Caco-2 (cell line): ENCODE results near the gene DUSP5. TPM values are rescaled to one million over a fixed set of nuclear protein-coding genes. Genes with fewer than 3 reads are reported as not detected.

Experiments
- BruUV-seq: library from RNA; stranded (reverse); fragments of 400-500 nt; replicated peaks from 2 replicates; lab custom pipeline; 2021; lab: Mats Ljungman, UMichigan
- CTCF ChIA-PET: fragments of 300-600 bp; sonication (Branson Sonifier 250); formaldehyde crosslinking; loops from one replicate; lab custom pipeline; 2022; ENCODE audit warnings: antibody characterized with exemption; lab: Charles Lee
- POLR2A ChIA-PET: fragments of 300-600 bp; sonication (Branson Sonifier 250); formaldehyde crosslinking; loops from one replicate; lab custom pipeline; 2022; ENCODE audit warnings: antibody characterized with exemption; lab: Charles Lee
- DNase-seq, 2 experiments: peaks; one replicate each; pipeline versions ENCODE4 v3.0.0 to v3.0.0-alpha.2; 2020 to 2022
- H3K27me3 ChIP-seq: replicated peaks from 2 replicates; pipeline ENCODE4 v1.6.0; 2011; ENCODE audit warnings: low read length; ENCODE audit not compliant: control insufficient read depth, insufficient read depth
- H3K36me3 ChIP-seq: 2 replicates; pipeline ENCODE4 v1.5.1; 2011; ENCODE audit warnings: low read length; ENCODE audit not compliant: control insufficient read depth, insufficient read depth
- H3K4me1 ChIP-seq: fragments of 250-450 bp; sonication (Bioruptor Pico); 2 replicates; pipeline ENCODE4 v1.5.1; 2020; ENCODE audit warnings: mild to moderate bottlenecking
- H3K4me3 ChIP-seq: 2 replicates; pipeline ENCODE4 v1.5.1; 2011; ENCODE audit warnings: low read depth, mild to moderate bottlenecking, control low read depth, low read length
- H3K9me3 ChIP-seq: fragments of 250-450 bp; sonication (Bioruptor Pico); 2 replicates; pipeline ENCODE4 v1.5.1; 2020; ENCODE audit warnings: mild to moderate bottlenecking, moderate library complexity
- H3K27ac Mint-ChIP-seq: one replicate; pipeline ENCODE4 v1.8.0; 2022; ENCODE audit warnings: mixed read lengths; ENCODE audit not compliant: unreplicated experiment
- H3K27me3 Mint-ChIP-seq: one replicate; pipeline ENCODE4 v1.8.0; 2022; ENCODE audit warnings: mixed read lengths; ENCODE audit not compliant: insufficient read depth, unreplicated experiment
- H3K36me3 Mint-ChIP-seq: one replicate; pipeline ENCODE4 v1.8.0; 2022; ENCODE audit warnings: mild to moderate bottlenecking, mixed read lengths; ENCODE audit not compliant: insufficient read depth, unreplicated experiment
- H3K4me1 Mint-ChIP-seq: one replicate; pipeline ENCODE4 v1.8.0; 2022; ENCODE audit warnings: low read depth, mixed read lengths; ENCODE audit not compliant: unreplicated experiment
- H3K4me3 Mint-ChIP-seq: one replicate; pipeline ENCODE4 v1.8.0; 2022; ENCODE audit warnings: mild to moderate bottlenecking, moderate library complexity, mixed read lengths; ENCODE audit not compliant: unreplicated experiment
- H3K9me3 Mint-ChIP-seq: one replicate; pipeline ENCODE4 v1.8.0; 2022; ENCODE audit warnings: mixed read lengths; ENCODE audit not compliant: unreplicated experiment
- CTCF ChIP-seq, 2 experiments: fragments of 200-600 bp in 1 of 2; IDR thresholded peaks; 1 replicate in 1 of 2; 2 replicates in 1 of 2; pipeline versions ENCODE4 v1.5.1 to v1.8.0; 2011 to 2022; ENCODE audit warnings: antibody characterized with exemption in 1 of 2, control low read depth in 1 of 2, inconsistent platforms in 1 of 2, low read depth in 1 of 2, low read length in 1 of 2, mild to moderate bottlenecking in 1 of 2, moderate library complexity in 1 of 2; ENCODE audit not compliant: insufficient read depth in 1 of 2, severe bottlenecking in 1 of 2, unreplicated experiment in 1 of 2
- intact Hi-C: fragments of 100-400 bp; cut with micrococcal nuclease; formaldehyde crosslinking; loops from one replicate; pipeline ENCODE4 v1.10.0; 2022; ENCODE audit not compliant: unreplicated experiment
- total RNA-seq: library from RNA; stranded (reverse); gene quantifications from 2 replicates; pipeline ENCODE4 v1.2.3, GENCODE V29; 2022

The DUSP5 gene
- total RNA-seq, 1 experiment from 2014 or later: 15.0 TPM

- TSS peak; percentile 91 for BruUV-seq
- Mint-ChIP-seq H3K27ac (peak overlapping the region; percentile 53), H3K27me3 (no peaks in the 10 kb centered on the region), H3K4me3 (peak overlapping the region; percentile 91), H3K9me3 (no peaks in the 10 kb centered on the region), H3K4me1 (peaks cover 54% of the 10 kb centered on the region), H3K36me3 (peaks cover 19% of the 10 kb centered on the region)
- peak overlapping the region; percentile 75 for H3K4me3 ChIP-seq
- TF ChIP-seq CTCF (IDR thresholded peaks at IDR 0.05; ENCODE audit: insufficient read depth in 1 of 2, low read depth in 1 of 2, low read length in 1 of 2, severe bottlenecking in 1 of 2, unreplicated experiment in 1 of 2): no peak
- H3K27me3 ChIP-seq: no peaks in the 10 kb centered on the region
- no peak for DNase-seq
- H3K36me3 ChIP-seq: no peaks in the 10 kb centered on the region
- intact Hi-C loops: loop anchor here (1.0 to 5.0 kb wide), 5 partner anchors 9 to 99 kb away; no protein-coding TSS in a partner anchor
- peaks cover 43% of the 10 kb centered on the region for H3K4me1 ChIP-seq
- ChIA-PET CTCF (interaction anchor here (1.1 to 2.9 kb wide), 2 partner anchors 50 to 143 kb away, joined by 4 to 12 read pairs; no protein-coding TSS in a partner anchor), POLR2A (interaction anchor here (0.5 to 1.4 kb wide), 2 partner anchors 156 to 192 kb away, joined by 3 to 5 read pairs; partner anchors contain the start of gene SMNDC1)
- H3K9me3 ChIP-seq: no peaks in the 10 kb centered on the region
Measured at GRCh38 chr10:110496553-110497437, 912 bp upstream of the DUSP5 start.

GRCh38 chr10:110498087-110498981 lies 627 bp downstream of the DUSP5 start:
- POLR2A ChIA-PET: interaction anchor here (0.6 to 1.5 kb wide), 6 partner anchors 15 to 214 kb away, joined by 3 to 13 read pairs (median 3); no protein-coding TSS in a partner anchor
- intact Hi-C loops: loop anchor here (5.0 kb wide), 1 partner anchor 101 kb away; no protein-coding TSS in a partner anchor
- Histone ChIP-seq H3K9me3 (no peaks in the 10 kb centered on the region), H3K4me1 (peaks cover 49% of the 10 kb centered on the region), H3K27me3 (no peaks in the 10 kb centered on the region), H3K4me3 (peak overlapping the region; percentile 75), H3K36me3 (no peaks in the 10 kb centered on the region; the same call in 1 of the 2 replicates)
- no TSS peak for BruUV-seq
- Mint-ChIP-seq H3K4me3 (peak overlapping the region; percentile 91), H3K9me3 (no peaks in the 10 kb centered on the region), H3K4me1 (peaks cover 48% of the 10 kb centered on the region), H3K36me3 (peaks cover 19% of the 10 kb centered on the region), H3K27ac (peak overlapping the region; percentile 68), H3K27me3 (no peaks in the 10 kb centered on the region)
- peak; percentile 56 to 72 for DNase-seq
- CTCF ChIA-PET: interaction anchor here (0.6 to 2.9 kb wide), 11 partner anchors 13 to 193 kb away, joined by 3 to 12 read pairs (median 4); partner anchors contain the start of gene SMNDC1
- TF ChIP-seq CTCF (IDR thresholded peaks at IDR 0.05; ENCODE audit: insufficient read depth in 1 of 2, low read depth in 1 of 2, low read length in 1 of 2, severe bottlenecking in 1 of 2, unreplicated experiment in 1 of 2): peak in 1 of 2 experiments; percentile 2
